H1 (cell line): Measurements from ENCODE around the gene BORA.

Source experiments
- CTCF ChIP-seq, 3 experiments: IDR thresholded peaks; 1 replicate in 2 of 3; 2 replicates in 1 of 3; pipeline versions ENCODE4 v1.5.1 to v1.6.1; 2011; ENCODE audit warnings: low read length in 3 of 3, mild to moderate bottlenecking in 3 of 3, inconsistent platforms in 2 of 3, low read depth in 1 of 3, moderate library complexity in 1 of 3; ENCODE audit not compliant: insufficient read depth in 1 of 3; ENCODE audit errors: control extremely low read depth in 1 of 3
- EZH2 ChIP-seq: fragments of 200-600 bp; sonication (generic); IDR thresholded peaks from 2 replicates; pipeline ENCODE4 v1.7.1; 2012; ENCODE audit warnings: low read depth, mild to moderate bottlenecking, moderate library complexity, low read length, inconsistent platforms; ENCODE audit not compliant: severe bottlenecking
- FOSL1 ChIP-seq: IDR thresholded peaks from 2 replicates; pipeline ENCODE4 v1.6.1; 2011; ENCODE audit warnings: mild to moderate bottlenecking, low read depth, low read length, moderate library complexity; ENCODE audit not compliant: insufficient read depth
- HDAC6 ChIP-seq: IDR thresholded peaks from one replicate; pipeline ENCODE4 v1.7.1; 2012; ENCODE audit warnings: low read depth, mild to moderate bottlenecking, inconsistent platforms, low read length, moderate library complexity
- POLR2A ChIP-seq, 2 experiments: IDR thresholded peaks; 1 replicate in 1 of 2; 2 replicates in 1 of 2; pipeline ENCODE4 v1.6.1; 2011; ENCODE audit warnings: low read depth in 2 of 2, low read length in 2 of 2, mild to moderate bottlenecking in 2 of 2; ENCODE audit errors: control extremely low read depth in 1 of 2
- RAD21 ChIP-seq, 2 experiments: IDR thresholded peaks in 1 of 2; conservative IDR thresholded peaks in 1 of 2; 2 replicates each; pipeline ENCODE4 v1.6.1; 2011; ENCODE audit warnings: low read depth in 2 of 2, low read length in 2 of 2, improper control_type of control experiment in 1 of 2, inconsistent platforms in 1 of 2, mild to moderate bottlenecking in 1 of 2, moderate library complexity in 1 of 2

- no peak for TF ChIP-seq CTCF (IDR thresholded peaks at IDR 0.05; ENCODE audit: control extremely low read depth in 1 of 3, insufficient read depth in 1 of 3, low read depth in 1 of 3, low read length in 3 of 3)
- no peak for TF ChIP-seq RAD21 (IDR thresholded peaks at IDR 0.05 in 1 of 2, conservative IDR thresholded peaks at IDR 0.05 in 1 of 2; ENCODE audit: low read depth in 2 of 2, low read length in 2 of 2)
- no peak for TF ChIP-seq FOSL1
- TF ChIP-seq POLR2A (IDR thresholded peaks at IDR 0.05; ENCODE audit: control extremely low read depth in 1 of 2, low read depth in 2 of 2, low read length in 2 of 2), result no peak
- TF ChIP-seq HDAC6, result no peak
- TF ChIP-seq EZH2, result no peak
These were observed 33.9 kb upstream of the BORA start for GRCh38 chr13:72693832-72694231.
